PC-9 (cell line): ENCODE measurements around the gene ROR2.

ENCODE experiments used
- EZH2 ChIP-seq: fragments of 200-600 bp; sonication (generic); IDR thresholded peaks from 2 replicates; pipeline ENCODE4 v1.8.0; 2017; ENCODE audit warnings: antibody characterized with exemption, low read depth
- TF ChIP-seq, protein P1 (sequence below): fragments of 200-600 bp; sonication (generic); conservative IDR thresholded peaks from 2 replicates; pipeline ENCODE4 v1.6.1; 2017; ENCODE audit warnings: mixed run types, antibody characterized with exemption, mild to moderate bottlenecking, moderate library complexity

DNA sequence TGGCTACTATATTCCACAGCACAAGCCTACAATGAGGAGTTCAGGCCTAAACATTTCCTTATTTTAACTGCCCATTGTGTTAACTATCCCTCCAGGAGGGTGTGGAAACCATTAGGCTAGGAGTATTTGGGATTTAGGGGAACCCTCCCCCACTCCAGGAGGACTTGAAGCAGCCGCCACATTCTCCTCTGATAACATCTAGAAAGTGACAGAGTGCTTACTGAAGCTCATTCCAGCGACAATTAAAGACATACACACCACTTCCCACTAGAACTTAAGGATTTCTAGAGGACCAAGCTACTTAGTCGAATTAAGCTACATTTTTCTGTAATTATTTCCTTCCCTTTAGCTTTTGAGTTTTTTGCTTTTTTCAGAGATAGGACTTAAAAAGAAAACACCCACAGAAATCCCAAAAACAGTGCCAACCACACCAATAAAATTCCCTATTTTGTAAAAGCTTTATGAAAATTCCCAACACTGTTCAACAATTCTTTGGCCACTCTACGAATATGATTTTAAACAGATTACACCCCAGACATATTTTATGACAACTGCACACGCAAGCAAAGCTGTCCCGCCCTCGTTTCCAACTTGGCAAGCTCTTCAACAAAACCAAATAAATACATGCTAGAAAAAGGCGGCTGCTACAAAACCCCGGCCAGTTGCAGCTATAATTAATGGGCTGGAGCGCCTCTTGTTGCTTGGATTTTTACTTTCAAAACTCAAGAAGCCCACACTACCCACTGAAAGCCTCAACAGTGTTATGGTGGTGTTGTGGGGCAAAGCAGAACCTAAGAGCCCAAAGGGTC is 4.5 kb downstream of the ROR2 start:
- TF ChIP-seq, protein P1, sequence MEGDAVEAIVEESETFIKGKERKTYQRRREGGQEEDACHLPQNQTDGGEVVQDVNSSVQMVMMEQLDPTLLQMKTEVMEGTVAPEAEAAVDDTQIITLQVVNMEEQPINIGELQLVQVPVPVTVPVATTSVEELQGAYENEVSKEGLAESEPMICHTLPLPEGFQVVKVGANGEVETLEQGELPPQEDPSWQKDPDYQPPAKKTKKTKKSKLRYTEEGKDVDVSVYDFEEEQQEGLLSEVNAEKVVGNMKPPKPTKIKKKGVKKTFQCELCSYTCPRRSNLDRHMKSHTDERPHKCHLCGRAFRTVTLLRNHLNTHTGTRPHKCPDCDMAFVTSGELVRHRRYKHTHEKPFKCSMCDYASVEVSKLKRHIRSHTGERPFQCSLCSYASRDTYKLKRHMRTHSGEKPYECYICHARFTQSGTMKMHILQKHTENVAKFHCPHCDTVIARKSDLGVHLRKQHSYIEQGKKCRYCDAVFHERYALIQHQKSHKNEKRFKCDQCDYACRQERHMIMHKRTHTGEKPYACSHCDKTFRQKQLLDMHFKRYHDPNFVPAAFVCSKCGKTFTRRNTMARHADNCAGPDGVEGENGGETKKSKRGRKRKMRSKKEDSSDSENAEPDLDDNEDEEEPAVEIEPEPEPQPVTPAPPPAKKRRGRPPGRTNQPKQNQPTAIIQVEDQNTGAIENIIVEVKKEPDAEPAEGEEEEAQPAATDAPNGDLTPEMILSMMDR, result no peak
- TF ChIP-seq EZH2, result no peak
